HEK293 (cell line): ENCODE data around the gene UCP2.

ENCODE experiments used
- CTCF ChIP-seq: fragments of 450-650 bp; formaldehyde crosslinking; IDR thresholded peaks from 2 replicates; pipeline ENCODE4 v1.5.1; 2016; ENCODE audit warnings: missing biosample characterization, missing genetic modification characterization
- IKZF3 ChIP-seq: fragments of 450-650 bp; IDR thresholded peaks from 2 replicates; pipeline ENCODE4 v1.5.0; 2018; ENCODE audit warnings: missing biosample characterization, mild to moderate bottlenecking, missing genetic modification characterization, moderate library complexity
- INSM2 ChIP-seq: fragments of 450-650 bp; formaldehyde crosslinking; IDR thresholded peaks from 2 replicates; pipeline ENCODE4 v1.5.1; 2016; ENCODE audit warnings: missing biosample characterization, missing genetic modification characterization
- KLF10 ChIP-seq: fragments of 450-650 bp; IDR thresholded peaks from 2 replicates; pipeline ENCODE4 v1.5.1; 2018; ENCODE audit warnings: missing biosample characterization, mild to moderate bottlenecking, missing genetic modification characterization
- KLF16 ChIP-seq: fragments of 450-650 bp; formaldehyde crosslinking; IDR thresholded peaks from 2 replicates; pipeline ENCODE4 v1.5.1; 2017; ENCODE audit warnings: missing biosample characterization, missing genetic modification characterization
- SCRT1 ChIP-seq: fragments of 450-650 bp; formaldehyde crosslinking; IDR thresholded peaks from 2 replicates; pipeline ENCODE4 v1.5.1; 2016; ENCODE audit warnings: missing biosample characterization, missing genetic modification characterization, borderline replicate concordance
- SETDB1 ChIP-seq: IDR thresholded peaks from one replicate; pipeline ENCODE4 v1.6.1; 2017; ENCODE audit warnings: mild to moderate bottlenecking, low read length, moderate library complexity, mixed read lengths; ENCODE audit not compliant: insufficient read length
- TCF7L2 ChIP-seq: IDR thresholded peaks from 2 replicates; pipeline ENCODE4 v1.6.1; 2011; ENCODE audit warnings: low read depth, mild to moderate bottlenecking, inconsistent platforms, low read length, moderate library complexity, borderline replicate concordance
- YY1 ChIP-seq: fragments of 450-650 bp; formaldehyde crosslinking; IDR thresholded peaks from 2 replicates; pipeline ENCODE4 v1.5.1; 2018; ENCODE audit warnings: missing biosample characterization, missing genetic modification characterization
- ZBTB8A ChIP-seq: fragments of 450-650 bp; formaldehyde crosslinking; IDR thresholded peaks from 2 replicates; pipeline ENCODE4 v1.5.1; 2016; ENCODE audit warnings: missing biosample characterization, missing genetic modification characterization
- ZEB2 ChIP-seq: fragments of 450-650 bp; formaldehyde crosslinking; IDR thresholded peaks from 2 replicates; pipeline ENCODE4 v1.5.1; 2016; ENCODE audit warnings: missing biosample characterization, missing genetic modification characterization
- ZNF24 ChIP-seq: fragments of 450-650 bp; formaldehyde crosslinking; IDR thresholded peaks from 2 replicates; pipeline ENCODE4 v1.5.1; 2016; ENCODE audit warnings: missing biosample characterization, missing genetic modification characterization
- ZNF302 ChIP-seq: fragments of 450-650 bp; formaldehyde crosslinking; IDR thresholded peaks from 2 replicates; pipeline ENCODE4 v1.5.1; 2016; ENCODE audit warnings: missing biosample characterization, missing genetic modification characterization, low read depth
- ZNF707 ChIP-seq: fragments of 450-650 bp; formaldehyde crosslinking; IDR thresholded peaks from 2 replicates; pipeline ENCODE4 v1.5.1; 2016; ENCODE audit warnings: missing biosample characterization, missing genetic modification characterization

- TF ChIP-seq ZBTB8A (tag by site-specific recombination): no peak
- TF ChIP-seq IKZF3 (tag by site-specific recombination): no peak
- no peak for TF ChIP-seq ZEB2 (tag by site-specific recombination)
- no peak for TF ChIP-seq SETDB1
- TF ChIP-seq CTCF (tag by site-specific recombination): no peak
- no peak for TF ChIP-seq INSM2
- TF ChIP-seq TCF7L2: no peak
- no peak for TF ChIP-seq ZNF302 (tag by site-specific recombination)
- no peak for TF ChIP-seq KLF10 (tag by site-specific recombination)
- TF ChIP-seq SCRT1 (tag by site-specific recombination): no peak
- no peak for TF ChIP-seq KLF16
- TF ChIP-seq ZNF707: no peak
- TF ChIP-seq ZNF24 (tag by site-specific recombination): no peak
- TF ChIP-seq YY1: no peak
These were observed 49.9 kb downstream of the UCP2 start for GRCh38 chr11:73932781-73933180.
